Astrocyte (in vitro differentiated cells and primary cell): Measurements from ENCODE around the gene GNAS-AS1.

Source experiments
- CTCF ChIP-seq: IDR thresholded peaks from 2 replicates; pipeline ENCODE4 v1.5.1; 2011; ENCODE audit warnings: low read depth, mild to moderate bottlenecking, inconsistent platforms, low read length, moderate library complexity; ENCODE audit not compliant: insufficient read depth
- EZH2 ChIP-seq: IDR thresholded peaks from 2 replicates; pipeline ENCODE4 v1.6.1; 2012; ENCODE audit warnings: mild to moderate bottlenecking, low read length, inconsistent platforms; ENCODE audit not compliant: insufficient read depth

- TF ChIP-seq CTCF, result no peak
- no peak for TF ChIP-seq EZH2
Measured at GRCh38 chr20:58845706-58846105, 5.0 kb downstream of the GNAS-AS1 start.
